T-helper 2 cell treated with Interferon-gamma antibody and Interleukin-4, amounts not matched to agents 5 μg/mL and 100 μg/mL, for 36 hours (primary cell): ENCODE data around the gene PAQR4.

Source experiments
- DNase-seq: peaks from one replicate; pipeline ENCODE4 v3.0.0; 2021; ENCODE audit warnings: low spot score
- H3K27ac Mint-ChIP-seq: one replicate; pipeline ENCODE4 v1.8.0; 2021; ENCODE audit warnings: mild to moderate bottlenecking, mixed read lengths
- H3K27me3 Mint-ChIP-seq: one replicate; pipeline ENCODE4 v1.8.0; 2021; ENCODE audit warnings: low read depth, mixed read lengths
- H3K36me3 Mint-ChIP-seq: one replicate; pipeline ENCODE4 v1.8.0; 2021; ENCODE audit warnings: low read depth, mixed read lengths
- H3K4me1 Mint-ChIP-seq: one replicate; pipeline ENCODE4 v1.8.0; 2021; ENCODE audit warnings: low read depth, mixed read lengths
- H3K4me3 Mint-ChIP-seq: one replicate; pipeline ENCODE4 v1.8.0; 2022; ENCODE audit warnings: mild to moderate bottlenecking, moderate library complexity, mixed read lengths
- H3K9me3 Mint-ChIP-seq: one replicate; pipeline ENCODE4 v1.8.0; 2021; ENCODE audit warnings: mixed read lengths

The PAQR4 gene

DNA sequence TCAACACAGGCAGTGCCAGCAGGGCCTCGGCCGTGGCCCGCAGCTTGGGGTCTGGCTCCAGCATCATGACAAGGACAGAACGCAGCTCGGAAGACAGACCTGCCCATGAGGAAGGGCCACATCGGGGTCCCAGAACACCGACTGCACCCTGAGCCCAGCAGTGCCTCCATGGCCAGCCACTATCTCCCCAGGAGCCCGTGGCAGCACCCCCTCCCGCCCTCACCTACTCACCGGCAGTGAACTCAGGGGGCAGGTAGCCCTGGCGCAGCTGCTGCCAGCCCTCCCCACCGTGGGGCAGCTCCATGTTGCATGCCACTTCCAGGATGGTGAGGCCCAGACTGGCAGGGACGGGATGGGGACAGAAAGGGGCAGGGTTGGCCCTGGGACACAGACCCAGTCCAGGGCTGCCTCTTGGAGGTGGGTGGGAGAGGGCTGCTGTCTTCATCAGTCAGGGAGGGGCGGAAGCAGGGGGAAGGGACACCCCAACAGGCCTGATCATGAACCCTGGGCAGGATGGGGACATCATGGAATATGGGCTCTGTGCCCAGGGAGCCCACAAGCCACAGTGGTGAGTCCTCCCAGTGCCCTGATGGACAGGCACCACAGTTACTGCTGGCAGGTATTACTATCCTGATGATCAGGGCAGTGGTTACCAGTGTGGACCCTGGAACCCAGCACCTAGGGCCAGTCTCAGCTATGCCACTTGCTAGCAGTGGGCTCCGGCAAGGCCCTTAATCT, 5.3 kb downstream of the PAQR4 start:
- Mint-ChIP-seq H3K27ac (no peak overlapping the region), H3K36me3 (peaks cover 25% of the 10 kb centered on the region), H3K4me3 (no peak overlapping the region), H3K27me3 (no peaks in the 10 kb centered on the region), H3K4me1 (peaks cover 11% of the 10 kb centered on the region), H3K9me3 (no peaks in the 10 kb centered on the region)
- no peak for DNase-seq

DNA sequence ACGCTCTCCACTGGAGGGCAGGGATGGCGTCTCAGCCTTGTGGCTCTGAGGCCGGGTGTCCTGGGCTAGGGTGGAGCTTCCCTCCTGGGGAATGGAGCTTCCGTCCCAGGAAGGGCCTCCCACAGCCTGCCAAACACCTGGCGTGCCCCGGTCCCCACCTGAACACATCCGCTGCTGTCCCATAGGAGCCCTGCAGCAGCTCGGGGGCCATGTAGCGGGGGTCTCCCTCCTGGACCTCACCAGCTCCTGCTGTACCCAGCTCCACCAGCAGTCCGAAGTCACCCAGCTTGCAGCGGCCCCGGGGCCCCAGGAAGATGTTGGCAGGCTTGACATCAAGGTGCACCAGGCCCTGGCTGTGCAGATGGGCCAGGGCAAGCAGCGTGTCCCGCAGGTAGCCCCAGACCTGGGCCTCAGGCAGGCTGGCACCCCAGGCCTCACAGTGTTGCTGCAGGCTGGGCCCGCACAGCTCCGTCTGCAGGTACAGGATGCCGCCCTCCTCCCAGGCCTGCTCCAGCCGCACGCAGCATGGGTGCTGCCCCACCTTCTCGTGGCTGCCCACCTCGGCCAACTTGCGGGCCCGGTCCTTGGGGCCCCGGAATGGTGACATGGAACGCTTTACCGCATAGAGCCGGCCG, 6.1 kb downstream of the PAQR4 start:
- Mint-ChIP-seq H3K9me3 (no peaks in the 10 kb centered on the region), H3K27me3 (no peaks in the 10 kb centered on the region), H3K36me3 (peaks cover 25% of the 10 kb centered on the region), H3K4me1 (peaks cover 11% of the 10 kb centered on the region), H3K4me3 (no peak overlapping the region), H3K27ac (no peak overlapping the region)
- DNase-seq = no peak

GRCh38 chr16:2976201-2976600, 7.1 kb downstream of the PAQR4 start:
- DNase-seq = no peak
- Mint-ChIP-seq H3K4me3 (no peak overlapping the region), H3K27ac (no peak overlapping the region), H3K27me3 (no peaks in the 10 kb centered on the region), H3K9me3 (no peaks in the 10 kb centered on the region), H3K36me3 (peaks cover 21% of the 10 kb centered on the region), H3K4me1 (peaks cover 4% of the 10 kb centered on the region)

DNA sequence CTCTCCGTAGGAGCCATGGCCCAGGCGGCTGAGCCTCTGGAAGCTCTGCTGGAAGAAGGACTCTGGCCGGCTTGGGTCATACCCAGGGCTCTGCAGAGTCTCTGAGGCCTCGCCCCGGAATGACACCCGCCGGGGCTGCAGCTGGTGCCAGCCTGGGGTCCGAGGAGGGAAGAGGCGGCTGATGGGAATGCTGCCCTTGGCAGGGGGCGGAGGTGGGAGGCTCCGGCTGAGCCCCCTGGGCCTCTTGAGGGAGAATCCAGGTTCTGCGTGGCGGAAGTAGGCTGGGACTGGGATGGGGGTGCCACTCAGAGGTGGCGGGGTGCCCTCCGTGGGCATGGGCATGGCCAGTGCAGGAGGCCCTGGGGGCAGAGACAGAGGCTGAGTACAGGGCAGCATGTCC, 7.5 kb downstream of the PAQR4 start:
- peaks cover 21% of the 10 kb centered on the region for H3K36me3 Mint-ChIP-seq
- no peak for DNase-seq
- peaks cover 6% of the 10 kb centered on the region for H3K4me1 Mint-ChIP-seq
- no peak overlapping the region for H3K27ac Mint-ChIP-seq
- H3K27me3 Mint-ChIP-seq = no peaks in the 10 kb centered on the region
- no peaks in the 10 kb centered on the region for H3K9me3 Mint-ChIP-seq
- H3K4me3 Mint-ChIP-seq = no peak overlapping the region

DNA sequence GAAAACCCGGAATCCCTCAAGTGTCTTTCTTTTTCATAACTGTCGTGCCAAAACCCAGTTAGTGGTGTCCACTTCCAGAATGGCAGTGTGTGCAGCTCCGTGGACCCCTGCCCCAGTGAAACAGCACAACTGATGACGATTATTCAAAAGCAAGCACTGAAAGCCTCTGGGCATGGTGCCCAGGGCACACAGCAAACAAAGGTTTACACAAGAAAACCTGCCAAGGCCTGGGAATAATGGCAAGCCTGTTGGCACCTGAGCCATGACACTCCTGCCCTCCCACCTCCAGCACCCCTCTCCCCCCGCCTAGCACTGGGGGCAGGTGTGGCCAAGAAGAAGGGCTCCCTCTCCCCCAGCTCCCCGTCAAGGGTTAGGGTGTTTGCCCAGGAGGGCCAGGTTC, 8.3 kb downstream of the PAQR4 start:
- Mint-ChIP-seq H3K4me3 (no peak overlapping the region), H3K9me3 (no peaks in the 10 kb centered on the region), H3K27me3 (no peaks in the 10 kb centered on the region), H3K4me1 (peaks cover 12% of the 10 kb centered on the region), H3K27ac (no peak overlapping the region), H3K36me3 (peaks cover 16% of the 10 kb centered on the region)
- no peak for DNase-seq

DNA sequence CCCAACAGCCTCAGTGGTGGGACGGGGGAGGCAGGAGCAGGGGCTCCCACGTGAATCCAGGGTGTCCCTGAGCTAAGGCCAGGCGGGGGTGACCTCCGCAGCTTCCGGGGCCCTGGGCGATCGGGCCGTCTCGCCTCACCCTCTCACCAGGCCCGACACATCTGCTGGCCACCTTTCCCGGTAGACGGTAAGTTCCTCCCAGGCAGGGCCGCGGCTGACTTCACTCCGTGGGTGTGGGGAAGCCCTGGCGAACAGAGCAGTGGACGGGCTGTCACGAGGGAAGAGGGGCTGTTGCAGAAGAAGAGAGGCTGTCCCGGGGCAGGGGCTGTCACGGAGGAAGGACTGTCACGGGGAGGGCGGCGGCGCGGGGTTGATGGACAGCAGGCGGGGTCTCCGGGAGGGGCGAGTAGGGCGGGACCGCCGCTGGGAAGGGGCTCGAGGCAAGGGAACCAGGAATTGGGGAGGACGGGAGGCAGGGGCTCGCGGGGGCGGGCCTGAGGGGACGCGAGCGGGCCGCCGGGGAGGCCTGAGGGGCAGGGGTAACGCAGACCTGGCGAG, 10.6 kb downstream of the PAQR4 start:
- no peak for DNase-seq
- Mint-ChIP-seq H3K36me3 (peaks cover 12% of the 10 kb centered on the region), H3K9me3 (no peaks in the 10 kb centered on the region), H3K4me1 (peaks cover 15% of the 10 kb centered on the region), H3K4me3 (peak overlapping the region; percentile 91), H3K27me3 (no peaks in the 10 kb centered on the region), H3K27ac (peak overlapping the region; percentile 93)

DNA sequence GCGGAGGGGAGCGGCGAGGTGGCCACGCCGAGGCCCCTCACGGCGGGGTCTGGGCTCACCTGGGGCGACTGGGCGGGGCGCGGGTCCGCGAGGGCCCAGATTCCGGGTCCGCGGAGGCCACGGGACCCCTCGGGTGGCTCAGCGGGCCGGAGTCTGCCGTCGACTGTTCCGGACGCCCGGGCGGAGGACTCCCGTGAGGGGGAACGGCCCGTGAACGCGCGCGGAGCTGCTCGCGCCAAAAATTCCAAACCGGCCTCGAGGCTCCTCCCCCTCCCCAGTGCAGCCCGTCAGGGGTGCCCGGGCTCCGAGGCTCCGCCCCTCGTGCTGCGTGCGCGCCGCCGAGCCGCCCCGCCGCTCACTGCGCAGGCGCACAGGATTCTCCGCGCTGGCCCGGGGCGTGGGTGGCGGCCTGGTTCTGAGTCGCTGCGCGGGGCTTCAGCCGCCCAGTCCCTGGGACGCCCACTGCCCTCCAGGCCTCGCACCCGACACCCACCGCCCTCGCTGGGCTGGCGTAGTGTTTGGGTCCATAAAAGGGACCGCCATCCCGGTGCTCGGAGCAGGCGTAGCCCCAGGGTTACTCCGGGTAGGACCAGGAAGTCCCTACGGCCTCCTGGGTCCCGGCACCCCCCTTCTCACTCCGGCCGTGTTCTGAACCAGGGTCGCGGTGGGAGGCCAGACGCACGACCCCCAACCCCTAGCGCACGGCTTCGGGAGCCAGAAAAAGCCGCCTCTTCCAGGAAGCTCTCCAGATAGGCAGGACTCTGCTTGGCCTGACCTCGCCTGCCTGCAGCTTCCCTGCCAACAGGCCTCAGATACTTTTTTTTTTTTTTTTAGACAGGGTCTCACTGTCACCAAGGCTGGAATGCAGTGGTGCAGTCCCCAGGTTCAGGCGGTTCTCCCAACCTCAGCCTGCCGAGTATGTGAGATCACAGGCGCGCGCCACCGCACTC, 11.4 kb downstream of the PAQR4 start, which contains the start of gene PKMYT1:
PKMYT1 (minus strand) TSS at position 220 of the 950 bp plus-strand sequence. CDS start 789 bp downstream, outside the sequence.
- H3K36me3 Mint-ChIP-seq = peaks cover 12% of the 10 kb centered on the region
- H3K9me3 Mint-ChIP-seq = no peaks in the 10 kb centered on the region
- H3K27me3 Mint-ChIP-seq = no peaks in the 10 kb centered on the region
- peak within 1 kb of the TSS; percentile 91 for H3K4me3 Mint-ChIP-seq
- peaks cover 15% of the 10 kb centered on the region for H3K4me1 Mint-ChIP-seq
- DNase-seq = peak; percentile 98
- peak within 1 kb of the TSS; percentile 93 for H3K27ac Mint-ChIP-seq

GRCh38 chr16:2981177-2981898, 12.2 kb downstream of the PAQR4 start:
- no peaks in the 10 kb centered on the region for H3K27me3 Mint-ChIP-seq
- DNase-seq = no peak
- peak overlapping the region; percentile 87 for H3K27ac Mint-ChIP-seq
- H3K9me3 Mint-ChIP-seq = no peaks in the 10 kb centered on the region
- peaks cover 12% of the 10 kb centered on the region for H3K36me3 Mint-ChIP-seq
- H3K4me1 Mint-ChIP-seq = peaks cover 15% of the 10 kb centered on the region
- peak overlapping the region; percentile 91 for H3K4me3 Mint-ChIP-seq

DNA sequence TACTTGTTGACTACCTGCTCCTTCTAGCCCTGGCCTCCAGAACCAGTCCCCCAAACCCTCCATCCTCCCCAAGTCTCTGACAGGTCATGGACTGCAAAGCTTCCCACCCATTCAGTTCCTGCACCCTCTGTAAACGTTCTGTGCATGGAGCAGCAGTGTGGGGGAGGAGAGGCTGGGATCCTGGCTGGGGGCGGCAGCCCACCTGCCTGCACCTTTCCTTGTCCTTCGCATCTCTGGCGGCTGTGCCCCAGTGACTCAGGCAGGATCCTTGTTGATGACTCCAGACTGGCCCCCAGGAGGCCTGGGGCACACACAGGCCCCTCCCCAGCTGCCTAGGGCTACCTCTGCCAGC, 12.7 kb downstream of the PAQR4 start:
- Mint-ChIP-seq H3K4me1 (peaks cover 15% of the 10 kb centered on the region), H3K27me3 (no peaks in the 10 kb centered on the region), H3K9me3 (no peaks in the 10 kb centered on the region), H3K4me3 (peak overlapping the region; percentile 91), H3K27ac (peak overlapping the region; percentile 87), H3K36me3 (peaks cover 11% of the 10 kb centered on the region)
- no peak for DNase-seq

DNA sequence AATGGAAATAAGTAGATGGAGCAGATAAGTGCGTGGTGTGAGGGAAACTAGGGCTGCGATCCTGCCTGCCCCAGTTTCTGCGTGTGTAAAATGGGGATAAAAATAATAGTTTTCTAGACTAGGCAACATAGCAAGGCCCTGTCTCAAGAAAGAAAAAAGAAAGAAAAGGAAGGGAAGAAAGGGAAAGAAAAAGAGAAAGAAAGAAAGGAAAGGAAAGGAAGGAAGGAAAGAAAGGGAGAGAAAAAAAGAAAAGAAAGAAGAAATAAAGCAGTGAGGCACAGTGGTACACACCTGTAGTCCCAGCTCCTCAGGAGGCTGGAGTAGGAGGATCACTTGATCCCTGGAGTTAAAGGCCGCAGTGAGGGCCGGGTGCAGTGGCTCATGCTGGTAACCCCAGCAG, 13.3 kb downstream of the PAQR4 start:
- no peaks in the 10 kb centered on the region for H3K9me3 Mint-ChIP-seq
- H3K4me1 Mint-ChIP-seq = peaks cover 15% of the 10 kb centered on the region
- peak overlapping the region; percentile 42 for H3K4me3 Mint-ChIP-seq
- DNase-seq = no peak
- no peak overlapping the region for H3K27ac Mint-ChIP-seq
- H3K27me3 Mint-ChIP-seq = no peaks in the 10 kb centered on the region
- peaks cover 6% of the 10 kb centered on the region for H3K36me3 Mint-ChIP-seq

DNA sequence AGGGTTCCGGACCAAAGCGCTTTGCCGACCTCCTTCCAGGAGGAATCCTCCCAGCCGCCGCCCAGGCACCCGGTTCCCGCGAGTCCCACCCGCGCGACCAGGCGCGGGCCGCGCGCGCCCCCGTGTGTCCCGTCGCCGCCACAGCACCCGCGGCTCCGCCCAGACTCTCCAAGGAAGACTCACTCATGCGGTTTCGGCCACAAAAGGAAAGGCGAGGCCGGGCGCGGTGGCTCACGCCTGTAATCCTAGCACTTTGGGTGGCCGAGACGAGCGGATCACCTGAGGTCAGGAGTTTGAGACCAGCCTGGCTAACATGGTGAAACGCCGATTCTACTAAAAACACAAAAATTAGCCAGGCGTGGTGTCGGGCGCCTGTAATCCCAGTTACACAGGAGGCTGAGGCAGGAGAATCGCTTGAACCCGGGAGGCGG, 14.6 kb downstream of the PAQR4 start:
- Mint-ChIP-seq H3K27ac (no peak overlapping the region), H3K9me3 (no peaks in the 10 kb centered on the region)

GRCh38 chr16:2985462-2985861, 16.3 kb downstream of the PAQR4 start:
- Mint-ChIP-seq H3K27ac (no peak overlapping the region), H3K4me1 (peaks cover 13% of the 10 kb centered on the region), H3K27me3 (no peaks in the 10 kb centered on the region), H3K4me3 (no peak overlapping the region), H3K9me3 (no peaks in the 10 kb centered on the region), H3K36me3 (peaks cover 1% of the 10 kb centered on the region)
- no peak for DNase-seq

More for the DNA sequence above, 14.6 kb downstream of the PAQR4 start:
- peak overlapping the region; percentile 72 for H3K4me3 Mint-ChIP-seq
- DNase-seq = peak; percentile 74
- H3K27me3 Mint-ChIP-seq = no peaks in the 10 kb centered on the region
- peaks cover 15% of the 10 kb centered on the region for H3K4me1 Mint-ChIP-seq
- H3K36me3 Mint-ChIP-seq = peaks cover 4% of the 10 kb centered on the region

GRCh38 chr16:2985893-2986355, 16.8 kb downstream of the PAQR4 start:
- no peak overlapping the region for H3K4me3 Mint-ChIP-seq
- H3K27ac Mint-ChIP-seq = no peak overlapping the region
- no peaks in the 10 kb centered on the region for H3K27me3 Mint-ChIP-seq
- DNase-seq = no peak
- peaks cover 1% of the 10 kb centered on the region for H3K36me3 Mint-ChIP-seq
- peaks cover 13% of the 10 kb centered on the region for H3K4me1 Mint-ChIP-seq
- no peaks in the 10 kb centered on the region for H3K9me3 Mint-ChIP-seq
